Peyer's patch (tissue), 4 donors: ENCODE data around the gene PIAS1.

Source experiments
- POLR2A ChIP-seq, 2 donors: fragments of 450-650 bp; IDR thresholded peaks; one replicate each; pipeline ENCODE4 v1.5.1; 2017; ENCODE audit warnings: antibody characterized with exemption in 2 of 2, mild to moderate bottlenecking in 2 of 2, moderate library complexity in 2 of 2
- TF ChIP-seq, protein P1 (sequence below), 6 experiments: fragments of 450-650 bp in 4 of 6; fragments of 200-600 bp in 2 of 6; sonication (generic) in 1 of 6; IDR thresholded peaks; one replicate each; pipeline ENCODE4 v1.5.1; 2017 to 2019; ENCODE audit warnings: antibody characterized with exemption in 6 of 6, mild to moderate bottlenecking in 3 of 6, moderate library complexity in 1 of 6

DNA sequence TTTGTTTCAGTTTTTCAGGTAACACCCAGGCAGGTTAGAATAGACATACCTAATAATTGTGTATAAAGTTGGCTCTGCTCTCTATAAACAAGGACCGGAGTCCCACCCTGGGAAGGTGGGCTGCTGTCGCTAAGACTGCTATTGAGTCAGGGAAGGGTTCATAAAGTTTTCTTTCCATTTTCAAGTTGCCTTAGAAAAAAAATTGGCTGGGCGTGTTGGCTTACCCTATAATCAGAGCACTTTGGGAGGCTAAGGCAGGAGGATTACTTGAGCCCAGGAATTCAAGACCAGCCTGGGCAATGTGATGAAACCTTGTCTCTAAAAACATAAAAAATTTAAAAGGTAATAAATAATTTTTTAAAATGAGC is 11.3 kb upstream of the PIAS1 start:
- no peak for TF ChIP-seq POLR2A (IDR thresholded peaks at IDR 0.05)
- TF ChIP-seq, protein P1, sequence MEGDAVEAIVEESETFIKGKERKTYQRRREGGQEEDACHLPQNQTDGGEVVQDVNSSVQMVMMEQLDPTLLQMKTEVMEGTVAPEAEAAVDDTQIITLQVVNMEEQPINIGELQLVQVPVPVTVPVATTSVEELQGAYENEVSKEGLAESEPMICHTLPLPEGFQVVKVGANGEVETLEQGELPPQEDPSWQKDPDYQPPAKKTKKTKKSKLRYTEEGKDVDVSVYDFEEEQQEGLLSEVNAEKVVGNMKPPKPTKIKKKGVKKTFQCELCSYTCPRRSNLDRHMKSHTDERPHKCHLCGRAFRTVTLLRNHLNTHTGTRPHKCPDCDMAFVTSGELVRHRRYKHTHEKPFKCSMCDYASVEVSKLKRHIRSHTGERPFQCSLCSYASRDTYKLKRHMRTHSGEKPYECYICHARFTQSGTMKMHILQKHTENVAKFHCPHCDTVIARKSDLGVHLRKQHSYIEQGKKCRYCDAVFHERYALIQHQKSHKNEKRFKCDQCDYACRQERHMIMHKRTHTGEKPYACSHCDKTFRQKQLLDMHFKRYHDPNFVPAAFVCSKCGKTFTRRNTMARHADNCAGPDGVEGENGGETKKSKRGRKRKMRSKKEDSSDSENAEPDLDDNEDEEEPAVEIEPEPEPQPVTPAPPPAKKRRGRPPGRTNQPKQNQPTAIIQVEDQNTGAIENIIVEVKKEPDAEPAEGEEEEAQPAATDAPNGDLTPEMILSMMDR (IDR thresholded peaks at IDR 0.05), result no peak
